Transverse colon (tissue), 4 donors: ENCODE data around the gene BPIFB4.

Experiments
- EP300 ChIP-seq: sonication (generic); formaldehyde crosslinking; IDR thresholded peaks from one replicate; pipeline ENCODE4 v1.6.1; 2017; ENCODE audit warnings: antibody characterized with exemption, low read depth
- POLR2A ChIP-seq: fragments of 450-650 bp; IDR thresholded peaks from one replicate; pipeline ENCODE4 v1.6.1; 2016; ENCODE audit warnings: antibody characterized with exemption, mild to moderate bottlenecking, moderate library complexity
- POLR2AphosphoS5 ChIP-seq, 3 donors: sonication (generic); formaldehyde crosslinking; IDR thresholded peaks; one replicate each; pipeline ENCODE4 v1.6.1; 2016; ENCODE audit warnings: antibody characterized with exemption in 3 of 3
- TF ChIP-seq, protein P1 (sequence below), 5 experiments: fragments of 200-600 bp in 3 of 5; fragments of 450-650 bp in 2 of 5; sonication (generic) in 3 of 5; IDR thresholded peaks; 1 replicate in 2 of 5; 2 replicates in 3 of 5; pipeline ENCODE4 v1.5.1; 2016 to 2017; ENCODE audit warnings: antibody characterized with exemption in 5 of 5, inconsistent platforms in 3 of 5, mild to moderate bottlenecking in 2 of 5, moderate library complexity in 1 of 5

- TF ChIP-seq POLR2A (no peak), POLR2AphosphoS5 (IDR thresholded peaks at IDR 0.05) (no peak), EP300 (no peak)
- TF ChIP-seq, protein P1, sequence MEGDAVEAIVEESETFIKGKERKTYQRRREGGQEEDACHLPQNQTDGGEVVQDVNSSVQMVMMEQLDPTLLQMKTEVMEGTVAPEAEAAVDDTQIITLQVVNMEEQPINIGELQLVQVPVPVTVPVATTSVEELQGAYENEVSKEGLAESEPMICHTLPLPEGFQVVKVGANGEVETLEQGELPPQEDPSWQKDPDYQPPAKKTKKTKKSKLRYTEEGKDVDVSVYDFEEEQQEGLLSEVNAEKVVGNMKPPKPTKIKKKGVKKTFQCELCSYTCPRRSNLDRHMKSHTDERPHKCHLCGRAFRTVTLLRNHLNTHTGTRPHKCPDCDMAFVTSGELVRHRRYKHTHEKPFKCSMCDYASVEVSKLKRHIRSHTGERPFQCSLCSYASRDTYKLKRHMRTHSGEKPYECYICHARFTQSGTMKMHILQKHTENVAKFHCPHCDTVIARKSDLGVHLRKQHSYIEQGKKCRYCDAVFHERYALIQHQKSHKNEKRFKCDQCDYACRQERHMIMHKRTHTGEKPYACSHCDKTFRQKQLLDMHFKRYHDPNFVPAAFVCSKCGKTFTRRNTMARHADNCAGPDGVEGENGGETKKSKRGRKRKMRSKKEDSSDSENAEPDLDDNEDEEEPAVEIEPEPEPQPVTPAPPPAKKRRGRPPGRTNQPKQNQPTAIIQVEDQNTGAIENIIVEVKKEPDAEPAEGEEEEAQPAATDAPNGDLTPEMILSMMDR (IDR thresholded peaks at IDR 0.05), result no peak
These were observed 44.8 kb downstream of the BPIFB4 start for GRCh38 chr20:33124261-33124660.
